WI38 (cell line): ENCODE measurements around the gene GPRASP1.
"Not testable (repeated sequence)": the region's sequence is repeated elsewhere in the genome, so short reads cannot be mapped to it uniquely, and the experiment has no call there.

Experiments
- H3K4me3 ChIP-seq: 2 replicates; pipeline ENCODE4 v1.5.1; 2011; ENCODE audit warnings: low read depth, mild to moderate bottlenecking, control low read depth, low read length
- CTCF ChIP-seq: IDR thresholded peaks from 2 replicates; pipeline ENCODE4 v1.5.1; 2012; ENCODE audit warnings: low read depth, mild to moderate bottlenecking, control low read depth, low read length

Gene GPRASP1

GRCh38 chrX:102672856-102673255 lies 21.6 kb downstream of the GPRASP1 start:
- H3K4me3 ChIP-seq = no peak overlapping the region
- TF ChIP-seq CTCF = no peak

DNA sequence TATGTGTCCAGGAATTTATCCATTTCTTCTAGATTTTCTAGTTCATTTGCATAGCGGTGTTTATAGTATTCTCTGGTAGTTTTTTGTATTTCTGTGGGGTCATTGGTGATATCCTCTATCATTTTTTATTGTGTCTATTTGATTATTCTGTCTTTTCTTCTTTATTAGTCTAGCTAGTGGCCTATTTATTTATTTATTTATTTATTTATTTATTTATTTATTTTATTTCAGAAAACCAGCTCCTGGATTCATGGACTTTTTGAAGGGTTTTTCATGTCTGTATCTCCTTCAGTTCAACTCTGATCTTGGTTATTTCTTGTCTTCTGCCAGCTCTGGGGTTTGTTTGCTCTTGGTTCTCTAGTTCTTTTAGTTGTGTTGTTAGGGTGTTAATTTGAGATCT lies 26.2 kb downstream of the GPRASP1 start:
- not testable (repeated sequence) for H3K4me3 ChIP-seq

GRCh38 chrX:102684772-102685520 lies 33.7 kb downstream of the GPRASP1 start:
- no peak for TF ChIP-seq CTCF
- no peak overlapping the region for H3K4me3 ChIP-seq

GRCh38 chrX:102694749-102695148 lies 43.5 kb downstream of the GPRASP1 start:
- no peak overlapping the region for H3K4me3 ChIP-seq
- TF ChIP-seq CTCF = no peak

DNA sequence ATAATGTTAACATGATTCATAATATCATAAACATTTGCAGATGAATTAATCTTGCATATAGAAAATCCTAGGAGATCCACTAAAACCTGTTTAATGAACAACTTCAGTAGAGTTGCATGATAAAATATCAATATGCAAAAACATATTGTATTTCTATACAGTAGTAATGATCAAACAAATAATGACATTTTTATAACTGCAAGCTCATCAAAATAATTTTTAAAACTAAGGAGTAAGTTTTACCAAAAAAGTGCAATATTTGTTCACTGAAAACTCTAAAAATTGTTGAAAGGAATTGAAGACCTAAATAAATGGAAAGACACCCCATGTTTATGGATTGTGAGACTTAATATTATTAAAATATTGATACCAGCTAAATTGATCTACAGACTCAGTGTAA lies 45.0 kb downstream of the GPRASP1 start:
- TF ChIP-seq CTCF = no peak
- no peak overlapping the region for H3K4me3 ChIP-seq

GRCh38 chrX:102697494-102697893 lies 46.2 kb downstream of the GPRASP1 start:
- TF ChIP-seq CTCF = no peak
- no peak overlapping the region for H3K4me3 ChIP-seq
